OCI-LY3 (cell line): ENCODE results near the gene NEK2.

Experiments used
- H2AFZ ChIP-seq: fragments of 200-600, 300-600 bp; shearing (Covaris generic); 2 replicates; pipeline ENCODE4 v1.6.0; 2014; ENCODE audit warnings: antibody characterized with exemption, low read depth, low read length
- H3K27ac ChIP-seq: fragments of 200-600, 300-600 bp; sonication (generic); 2 replicates; pipeline ENCODE4 v1.5.1; 2014; ENCODE audit warnings: mild to moderate bottlenecking, low read length, moderate library complexity, mixed read lengths
- H3K27me3 ChIP-seq: fragments of 200-600, 300-600 bp; sonication (generic); 2 replicates; pipeline ENCODE4 v1.6.1; 2014; ENCODE audit warnings: low read depth, low read length, mixed read lengths
- H3K36me3 ChIP-seq: fragments of 200-600, 300-600 bp; sonication (generic); replicated peaks from 2 replicates; pipeline ENCODE3; 2014; ENCODE audit warnings: low read depth, low read length, mixed read lengths
- H3K4me1 ChIP-seq: fragments of 300-600, 200-600 bp; sonication (generic); 2 replicates; pipeline ENCODE4 v1.6.1; 2014; ENCODE audit warnings: low read length, mixed read lengths
- H3K4me2 ChIP-seq: fragments of 200-600, 300-600 bp; sonication (generic); 2 replicates; pipeline ENCODE4 v1.6.1; 2014; ENCODE audit warnings: low read length, mixed read lengths
- H3K4me3 ChIP-seq: fragments of 300-600, 200-600 bp; sonication (generic); 2 replicates; pipeline ENCODE4 v1.5.1; 2014; ENCODE audit warnings: antibody characterized with exemption, mild to moderate bottlenecking, low read length, moderate library complexity
- H3K79me2 ChIP-seq: fragments of 300-600, 200-600 bp; shearing (Covaris generic); 2 replicates; pipeline ENCODE4 v1.6.1; 2014; ENCODE audit warnings: mild to moderate bottlenecking, low read length, mixed read lengths
- H3K9ac ChIP-seq: fragments of 300-600, 200-600 bp; shearing (Covaris generic); 2 replicates; pipeline ENCODE4 v1.6.0; 2014; ENCODE audit warnings: mild to moderate bottlenecking, low read length, moderate library complexity
- H3K9me3 ChIP-seq: fragments of 200-600, 300-600 bp; shearing (Covaris generic); 2 replicates; pipeline ENCODE4 v1.6.1; 2014; ENCODE audit warnings: low read length, mixed read lengths; ENCODE audit not compliant: insufficient read depth
- H4K20me1 ChIP-seq: fragments of 200-600, 300-600 bp; sonication (generic); 2 replicates; pipeline ENCODE4 v1.6.1; 2016; ENCODE audit warnings: low read length, mixed read lengths; ENCODE audit not compliant: insufficient read depth
- CTCF ChIP-seq: fragments of 200-600, 300-600 bp; sonication (generic); IDR thresholded peaks from 2 replicates; pipeline ENCODE4 v1.5.1; 2014; ENCODE audit warnings: antibody characterized with exemption, low read length, low read depth
- EZH2phosphoT487 ChIP-seq: fragments of 200-600 bp; shearing (Covaris generic); IDR thresholded peaks from 2 replicates; pipeline ENCODE4 v1.6.1; 2018; ENCODE audit warnings: antibody characterized with exemption, mixed run types, low read depth

The NEK2 gene

DNA sequence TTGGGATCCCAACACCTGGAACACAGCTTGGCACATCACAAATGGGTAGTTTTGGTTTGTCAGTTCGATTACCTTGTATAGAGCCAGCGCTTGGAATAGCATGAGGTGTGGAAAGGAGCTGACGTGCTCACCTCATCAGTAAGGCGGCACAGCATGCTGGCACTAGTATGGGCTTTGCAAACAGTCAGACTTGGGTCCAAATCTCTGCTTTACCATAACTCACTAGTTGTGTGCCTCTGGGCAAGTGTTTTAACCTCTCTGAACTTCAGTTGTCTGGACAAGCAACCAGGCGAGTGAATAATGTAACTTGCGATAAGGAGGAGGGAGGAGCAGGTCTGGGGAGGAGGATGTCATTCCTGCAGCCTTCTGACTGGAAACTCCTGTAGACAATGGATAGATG, 26.3 kb upstream of the NEK2 start:
- TF ChIP-seq EZH2phosphoT487 (no peak), CTCF (no peak)
- Histone ChIP-seq H2AFZ (no peak overlapping the region), H3K79me2 (no peaks in the 10 kb centered on the region), H3K27ac (no peak overlapping the region), H4K20me1 (no peaks in the 10 kb centered on the region), H3K9me3 (no peaks in the 10 kb centered on the region), H3K27me3 (peaks cover 26% of the 10 kb centered on the region), H3K4me2 (no peak overlapping the region), H3K36me3 (no peaks in the 10 kb centered on the region), H3K4me3 (no peak overlapping the region), H3K4me1 (peaks cover 21% of the 10 kb centered on the region), H3K9ac (no peak overlapping the region)

DNA sequence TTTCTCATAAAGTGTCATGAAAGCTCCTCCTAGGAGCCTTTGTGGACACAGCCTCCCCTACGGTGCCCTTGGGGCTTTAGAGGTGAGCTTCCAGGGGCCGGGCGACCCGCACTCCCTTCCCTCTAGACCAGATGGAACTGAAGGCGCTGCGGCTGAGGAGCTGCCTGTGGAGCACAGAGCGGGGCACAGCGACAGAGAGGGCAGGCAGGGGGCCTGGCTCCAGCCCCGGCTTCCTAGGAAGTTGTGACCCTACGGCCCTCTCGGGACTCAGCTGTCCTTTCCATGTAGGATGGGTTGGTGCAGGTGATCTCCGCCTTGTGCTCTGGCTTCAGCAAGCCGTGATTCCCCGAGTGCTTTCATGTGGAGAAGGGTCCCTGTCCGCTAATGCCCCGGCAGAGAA, 23.6 kb upstream of the NEK2 start:
- H3K9me3 ChIP-seq, result peaks cover 5% of the 10 kb centered on the region; the same call in 1 of the 2 replicates
- H3K36me3 ChIP-seq, result peaks cover 3% of the 10 kb centered on the region
- TF ChIP-seq EZH2phosphoT487 (no peak), CTCF (no peak)
- peak overlapping the region; percentile 24; the same call in 1 of the 2 replicates for H2AFZ ChIP-seq
- peaks cover 35% of the 10 kb centered on the region for H3K27me3 ChIP-seq
- H3K4me1 ChIP-seq, result peaks cover 35% of the 10 kb centered on the region
- H4K20me1 ChIP-seq, result no peaks in the 10 kb centered on the region
- peak overlapping the region; percentile 72 for H3K4me2 ChIP-seq
- no peaks in the 10 kb centered on the region for H3K79me2 ChIP-seq
- H3K27ac ChIP-seq, result no peak overlapping the region
- no peak overlapping the region for H3K9ac ChIP-seq
- peak overlapping the region; percentile 66 for H3K4me3 ChIP-seq

GRCh38 chr1:211698161-211699026, 23.0 kb upstream of the NEK2 start:
- Histone ChIP-seq H3K36me3 (peaks cover 3% of the 10 kb centered on the region), H3K4me2 (peak overlapping the region; percentile 72), H4K20me1 (no peaks in the 10 kb centered on the region), H3K4me3 (peak overlapping the region; percentile 66), H3K4me1 (peaks cover 35% of the 10 kb centered on the region), H3K27me3 (peaks cover 33% of the 10 kb centered on the region), H3K9me3 (peaks cover 5% of the 10 kb centered on the region; the same call in 1 of the 2 replicates), H2AFZ (peak overlapping the region; percentile 75; the same call in 1 of the 2 replicates), H3K79me2 (no peaks in the 10 kb centered on the region), H3K9ac (no peak overlapping the region), H3K27ac (no peak overlapping the region)
- TF ChIP-seq EZH2phosphoT487 (no peak), CTCF (peak; percentile 99)

DNA sequence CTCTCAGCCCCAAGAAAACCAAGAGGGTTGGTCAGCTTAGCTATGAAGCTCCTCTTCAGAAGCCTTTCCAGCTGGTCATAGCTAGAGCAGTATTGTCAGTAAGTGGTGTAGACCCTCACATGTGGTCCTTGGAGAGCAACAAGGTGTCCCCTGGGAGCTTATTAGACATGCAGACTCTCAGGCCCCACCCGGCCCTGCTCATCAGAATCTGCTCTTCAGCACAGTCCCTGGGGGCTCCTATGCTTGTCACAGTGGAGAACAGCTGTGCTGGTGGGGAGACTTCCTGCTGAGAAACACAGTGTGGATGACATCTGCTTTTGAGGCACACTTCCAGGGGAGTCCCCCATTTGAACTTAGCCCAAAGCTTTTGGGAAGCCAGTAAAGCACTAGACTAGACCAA, 21.9 kb upstream of the NEK2 start:
- Histone ChIP-seq H3K4me2 (peak overlapping the region; percentile 34), H3K27me3 (peaks cover 31% of the 10 kb centered on the region), H2AFZ (no peak overlapping the region), H3K4me3 (no peak overlapping the region), H3K36me3 (peaks cover 3% of the 10 kb centered on the region), H3K9ac (no peak overlapping the region), H4K20me1 (no peaks in the 10 kb centered on the region), H3K79me2 (no peaks in the 10 kb centered on the region), H3K27ac (no peak overlapping the region), H3K9me3 (peaks cover 5% of the 10 kb centered on the region; the same call in 1 of the 2 replicates), H3K4me1 (peaks cover 35% of the 10 kb centered on the region)
- TF ChIP-seq CTCF (no peak), EZH2phosphoT487 (no peak)
